ENCODE measurements around the gene TULP4.
"Not testable (repeated sequence)": the region's sequence is repeated elsewhere in the genome, so short reads cannot be mapped to it uniquely, and the experiment has no call there.

The TULP4 gene

GRCh38 chr6:158464483-158464882 is 152.2 kb downstream of the TULP4 start:
- DNase-seq (ENCODE audit: low read depth in 2 of 2) = no peak

DNA sequence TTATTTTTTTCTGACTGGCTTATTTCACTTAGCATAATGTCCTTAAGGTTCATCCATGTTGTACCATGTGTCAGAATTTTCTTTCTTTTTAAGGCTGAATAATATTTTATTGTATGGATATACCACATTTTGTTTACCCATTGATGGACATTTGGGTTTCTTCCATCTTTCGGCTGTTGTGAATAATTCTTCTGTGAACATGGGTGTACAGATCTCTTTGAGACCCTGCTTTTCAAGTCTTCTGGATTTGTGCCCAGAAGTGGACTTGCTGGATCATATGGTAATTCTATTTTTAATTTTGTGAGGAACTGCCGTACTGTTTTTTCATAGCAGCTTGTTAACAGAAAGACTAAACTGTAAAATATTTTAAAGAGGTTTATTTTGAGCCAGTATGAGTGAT is 153.0 kb downstream of the TULP4 start:
- DNase-seq (ENCODE audit: low read depth in 2 of 2) = no peak

DNA sequence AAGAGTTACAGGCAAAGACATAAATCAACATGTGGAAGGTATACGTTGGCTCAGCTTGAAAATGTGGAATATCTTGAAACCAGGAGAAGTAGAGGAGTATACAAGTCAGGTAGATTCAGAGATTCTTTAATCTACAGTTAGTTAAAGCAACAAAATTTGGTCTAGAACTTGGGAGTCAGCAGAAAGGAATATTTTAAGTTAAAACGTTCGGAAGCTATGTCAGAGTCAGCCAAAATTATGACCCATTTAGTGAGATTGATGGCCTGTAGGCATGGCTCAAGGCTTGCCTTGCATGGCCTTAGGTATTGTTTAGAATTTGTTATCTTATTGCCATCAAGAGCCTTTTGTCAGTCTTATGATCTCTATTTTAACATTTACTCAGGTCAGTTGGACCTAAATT is 153.5 kb downstream of the TULP4 start:
- no peak for DNase-seq (ENCODE audit: low read depth in 2 of 2)

GRCh38 chr6:158467923-158468322 is 155.7 kb downstream of the TULP4 start:
- no peak for DNase-seq (ENCODE audit: low read depth in 2 of 2)

GRCh38 chr6:158468666-158469065 is 156.4 kb downstream of the TULP4 start:
- DNase-seq (ENCODE audit: low read depth in 2 of 2) = no peak

GRCh38 chr6:158470023-158470422 is 157.8 kb downstream of the TULP4 start:
- DNase-seq (ENCODE audit: low read depth in 2 of 2) = not testable (repeated sequence)

GRCh38 chr6:158471339-158471738 is 159.1 kb downstream of the TULP4 start:
- DNase-seq (ENCODE audit: low read depth in 2 of 2) = no peak

DNA sequence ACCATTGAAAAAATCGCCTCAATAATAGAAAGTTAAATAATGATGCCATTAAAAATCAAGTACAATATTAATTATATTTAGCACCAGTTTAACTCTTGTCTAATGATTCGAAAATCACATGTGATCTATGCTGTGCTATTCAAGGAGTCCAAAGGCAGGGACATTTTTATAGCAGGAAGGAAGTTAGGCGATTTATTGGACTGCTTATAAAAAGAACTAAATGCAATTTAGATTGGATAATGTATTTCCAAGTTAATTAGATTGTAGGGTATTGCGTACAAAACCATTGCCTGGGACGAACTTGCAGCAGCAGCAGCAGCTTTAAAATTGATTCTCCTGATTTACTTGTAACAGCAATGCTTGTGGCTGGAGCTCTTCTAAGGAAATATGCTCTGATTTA is 160.2 kb downstream of the TULP4 start:
- no peak for DNase-seq (ENCODE audit: low read depth in 2 of 2)

GRCh38 chr6:158474961-158475343 is 162.7 kb downstream of the TULP4 start:
- no peak for DNase-seq (ENCODE audit: low read depth in 2 of 2)

DNA sequence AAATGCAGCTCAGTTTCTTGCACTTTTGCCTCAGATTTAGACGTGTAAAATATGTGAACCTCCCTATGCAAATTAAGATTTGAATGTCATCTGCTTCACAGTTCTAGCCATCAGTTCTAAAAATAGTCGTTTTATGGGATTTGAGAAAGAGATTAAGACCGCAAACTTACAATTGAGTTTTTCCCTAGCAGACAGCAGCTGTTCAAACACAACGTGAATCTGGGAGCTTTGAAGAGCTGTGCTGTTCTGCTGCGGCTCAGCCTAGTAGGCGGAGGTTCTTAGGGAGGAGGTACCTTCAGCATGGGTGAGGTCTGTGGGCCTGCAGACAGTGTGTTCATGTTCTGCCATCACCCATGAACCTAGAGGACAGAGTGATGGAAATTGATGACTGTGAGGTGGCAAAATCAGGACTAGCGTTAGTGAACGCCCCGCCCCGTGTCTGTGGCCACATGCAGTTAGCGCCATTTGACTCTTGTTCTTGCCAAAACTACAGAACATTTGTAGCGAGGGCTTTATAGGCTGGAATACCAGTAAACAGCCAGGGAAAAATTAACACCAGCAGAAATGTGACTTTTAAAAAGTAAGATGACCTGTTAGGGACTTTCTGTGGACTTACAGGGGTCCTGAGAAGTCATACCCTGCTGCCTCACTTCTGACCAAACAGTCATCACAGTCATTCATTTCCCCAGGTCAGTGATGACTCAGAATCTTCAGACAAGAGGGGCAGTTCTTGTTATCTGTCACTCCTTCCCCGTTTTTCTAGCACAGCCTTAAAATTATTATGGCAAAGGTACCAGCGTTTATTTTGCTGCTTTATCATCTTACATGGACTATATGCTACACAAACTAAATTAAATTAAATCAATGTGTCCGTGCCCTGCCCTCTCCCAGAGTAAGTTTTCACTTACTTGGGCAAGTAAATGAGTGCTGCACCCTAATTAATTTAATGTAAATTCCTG is 163.4 kb downstream of the TULP4 start:
- DNase-seq (ENCODE audit: low read depth in 2 of 2) = no peak

- no peak for DNase-seq (ENCODE audit: low read depth in 2 of 2)
These were observed 164.1 kb downstream of the TULP4 start for GRCh38 chr6:158476389-158476788.

GRCh38 chr6:158477722-158478121 is 165.5 kb downstream of the TULP4 start:
- not testable (repeated sequence) for DNase-seq (ENCODE audit: low read depth in 2 of 2)

DNA sequence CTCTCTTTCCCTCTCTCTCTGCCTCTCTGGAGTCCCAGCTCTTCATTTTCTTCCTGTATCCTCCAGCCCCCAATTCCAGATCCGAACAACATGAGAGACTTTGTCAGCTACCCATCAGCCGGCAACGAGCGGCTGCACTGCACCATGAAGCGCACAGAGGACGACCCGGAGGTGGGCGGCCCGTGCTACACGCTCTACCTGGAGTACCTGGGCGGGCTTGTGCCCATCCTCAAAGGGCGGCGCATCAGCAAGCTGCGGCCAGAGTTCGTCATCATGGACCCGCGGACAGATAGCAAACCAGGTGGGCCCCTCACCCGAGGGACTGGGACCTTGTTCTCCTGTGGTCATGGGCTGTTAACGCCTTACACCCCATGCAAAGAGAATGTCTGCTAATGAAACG is 168.7 kb downstream of the TULP4 start:
- DNase-seq (ENCODE audit: low read depth in 2 of 2) = no peak

DNA sequence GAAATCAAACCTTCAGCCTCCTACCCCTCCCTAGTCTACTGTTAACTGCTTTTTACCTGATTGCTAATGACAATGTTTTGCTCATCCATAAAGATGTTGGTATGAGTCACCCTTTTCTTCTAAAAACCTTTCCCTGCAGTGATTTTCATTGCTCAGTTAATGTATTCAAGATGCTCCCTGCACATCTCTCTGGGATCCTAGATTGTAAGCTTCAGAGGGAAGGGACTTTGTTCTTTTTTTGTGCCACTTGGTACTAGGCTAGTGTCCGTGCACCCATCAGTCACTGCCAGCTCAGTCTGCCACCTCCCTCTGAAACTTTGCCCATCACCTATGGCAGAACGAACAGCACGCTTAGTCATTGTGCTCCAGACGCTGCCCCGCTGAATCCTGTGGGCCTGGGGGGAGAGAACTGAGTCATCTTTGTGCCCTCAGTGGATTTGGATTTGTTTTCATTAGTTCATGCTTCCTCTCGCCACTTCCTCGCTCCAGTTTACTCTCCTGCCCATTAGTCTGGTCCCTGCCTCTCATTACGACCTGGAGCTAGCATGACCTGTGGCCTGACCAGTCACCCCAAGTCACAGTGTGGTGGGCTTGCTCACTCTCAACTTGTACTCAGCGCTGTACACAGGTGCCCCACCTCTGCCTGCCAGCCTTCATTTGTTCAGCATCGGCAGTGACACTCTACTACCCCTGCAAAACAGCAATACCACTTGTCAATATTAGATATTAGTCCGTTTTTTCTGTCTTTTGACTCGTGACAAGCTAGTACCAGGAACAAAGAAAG is 169.6 kb downstream of the TULP4 start:
- no peak for DNase-seq (ENCODE audit: low read depth in 2 of 2)

GRCh38 chr6:158485431-158485830 is 173.2 kb downstream of the TULP4 start:
- DNase-seq (ENCODE audit: low read depth in 2 of 2) = no peak

- DNase-seq (ENCODE audit: low read depth in 2 of 2) = no peak
These were observed 175.2 kb downstream of the TULP4 start for GRCh38 chr6:158487495-158487894.

DNA sequence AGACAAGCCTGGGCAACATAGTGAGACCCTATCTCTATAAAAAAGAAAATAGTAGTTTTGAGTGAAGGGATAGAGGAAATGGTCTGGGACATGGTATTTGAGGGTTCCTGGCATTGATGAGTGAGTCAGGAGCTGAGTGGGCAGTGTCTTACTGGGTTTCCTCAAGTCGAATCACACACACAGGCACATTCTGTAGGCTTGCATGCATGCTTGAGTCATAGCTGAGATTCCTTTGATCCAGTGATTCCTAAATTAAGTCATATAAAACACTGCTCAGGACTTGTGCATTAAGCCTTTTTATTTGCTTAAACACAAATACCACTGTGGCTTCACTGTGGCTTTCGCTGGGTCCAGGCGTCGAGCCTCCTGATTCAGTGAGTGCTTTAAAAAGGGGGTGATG is 175.8 kb downstream of the TULP4 start:
- no peak for DNase-seq (ENCODE audit: low read depth in 2 of 2)

DNA sequence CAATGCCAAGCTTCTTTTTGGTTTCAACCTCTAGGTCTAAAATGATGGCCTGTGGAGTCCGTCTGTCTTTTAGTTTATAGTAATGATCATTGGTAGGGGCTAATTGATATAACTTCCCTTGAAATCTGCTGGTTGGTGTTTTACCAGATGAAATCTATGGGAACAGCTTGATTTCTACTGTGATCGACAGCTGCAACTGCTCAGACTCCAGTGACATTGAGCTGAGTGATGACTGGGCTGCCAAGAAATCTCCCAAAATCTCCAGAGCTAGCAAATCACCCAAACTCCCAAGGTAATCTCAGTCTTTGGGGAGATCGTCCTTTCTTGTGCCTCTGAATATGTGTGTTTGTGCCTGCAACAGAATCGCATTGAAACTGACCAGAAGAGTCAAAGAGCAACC is 177.2 kb downstream of the TULP4 start:
- no peak for DNase-seq (ENCODE audit: low read depth in 2 of 2)

DNA sequence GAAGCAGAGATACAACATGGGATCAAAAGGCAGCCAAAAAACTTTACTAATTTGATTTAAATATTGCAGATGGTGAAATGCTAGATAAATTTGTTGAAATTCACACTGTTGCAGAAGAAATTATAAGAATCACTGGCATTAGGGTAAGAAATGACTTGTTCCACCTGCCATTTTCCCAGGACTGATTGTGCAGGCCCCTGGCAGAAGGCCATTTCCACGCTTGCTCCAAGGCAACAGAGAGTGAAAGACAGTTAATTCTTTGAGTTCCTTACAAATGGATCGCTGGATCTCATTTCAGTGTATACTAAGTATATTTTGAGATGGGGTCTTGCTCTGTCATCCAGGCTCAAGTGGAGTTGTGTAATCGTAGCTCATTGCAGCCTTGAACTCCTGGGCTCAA is 180.6 kb downstream of the TULP4 start:
- DNase-seq (ENCODE audit: low read depth in 2 of 2) = no peak

DNA sequence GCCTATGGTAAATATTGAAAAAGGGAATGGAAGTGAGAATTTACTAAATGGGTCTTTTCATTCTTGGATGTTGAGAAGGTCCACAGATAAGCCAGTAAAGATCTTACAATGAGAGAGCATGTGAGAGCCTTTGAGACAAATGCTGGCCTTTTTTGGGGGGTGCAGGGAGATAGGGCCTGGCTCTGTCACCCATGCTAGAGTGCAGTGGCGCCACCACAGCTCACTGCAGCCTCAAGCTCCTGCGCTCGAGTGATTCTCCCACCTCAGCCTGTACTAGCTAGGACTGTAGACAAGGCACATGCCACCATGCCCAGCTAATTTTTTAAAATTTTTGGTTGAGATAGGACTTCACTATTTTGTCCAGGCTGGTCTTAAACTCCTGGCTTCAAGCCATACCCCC is 184.4 kb downstream of the TULP4 start:
- DNase-seq (ENCODE audit: low read depth in 2 of 2) = no peak

- no peak for DNase-seq (ENCODE audit: low read depth in 2 of 2)
These were observed 185.4 kb downstream of the TULP4 start for GRCh38 chr6:158497620-158498019.

DNA sequence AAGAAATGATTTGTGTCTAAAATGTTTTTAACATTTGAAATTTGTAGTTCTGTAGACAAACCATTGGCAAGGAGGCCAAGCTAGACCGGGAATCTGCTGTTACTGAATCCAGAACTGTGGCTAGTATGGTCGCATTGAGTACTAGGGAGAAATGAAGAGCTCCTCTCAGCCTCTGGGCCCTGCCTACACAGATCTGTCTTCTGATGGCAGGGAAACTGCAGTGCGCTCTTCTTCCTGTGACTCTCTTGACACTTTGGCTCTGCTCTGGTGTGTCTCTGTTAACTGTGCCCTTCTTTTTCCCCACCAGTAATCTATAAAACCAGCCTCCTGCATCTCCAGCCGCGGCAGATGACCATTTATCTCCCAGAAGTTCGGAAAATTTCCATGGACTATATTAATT is 186.1 kb downstream of the TULP4 start:
- no peak for DNase-seq (ENCODE audit: low read depth in 2 of 2)

GRCh38 chr6:158499601-158500000 is 187.3 kb downstream of the TULP4 start:
- no peak for DNase-seq (ENCODE audit: low read depth in 2 of 2)
